ENCODE measurements around the gene RTCB. TPM values are rescaled to one million over a fixed set of nuclear protein-coding genes. Genes with fewer than 3 reads are reported as not detected.

RTCB gene
- 106 and 130 TPM in 2 replicates for total RNA-seq

- peak; percentile 72 for DNase-seq (ENCODE audit: low read depth)
- TF ChIP-seq CTCF (conservative IDR thresholded peaks at IDR 0.05; ENCODE audit: low read depth, low read length): no peak
- H3K4me3 ChIP-seq (ENCODE audit: low read depth, low read length): peak within 1 kb of the TSS; percentile 99
Measured at GRCh38 chr22:32411829-32412592, at the start of gene RTCB. TSS of gene RTCB (minus strand) at chr22:32412247. CDS start at chr22:32412156, 91 bp downstream.

- DNase-seq (ENCODE audit: low read depth): no peak
- no peak for TF ChIP-seq CTCF (conservative IDR thresholded peaks at IDR 0.05; ENCODE audit: low read depth, low read length)
- H3K4me3 ChIP-seq (ENCODE audit: low read depth, low read length): no peak overlapping the region
Measured at GRCh38 chr22:32457031-32457430, 45.0 kb upstream of the RTCB start.

- DNase-seq (ENCODE audit: low read depth): no peak
- TF ChIP-seq CTCF (conservative IDR thresholded peaks at IDR 0.05; ENCODE audit: low read depth, low read length): no peak
- H3K4me3 ChIP-seq (ENCODE audit: low read depth, low read length): no peak overlapping the region
Measured at GRCh38 chr22:32448980-32449379, 36.9 kb upstream of the RTCB start.

GRCh38 chr22:32446321-32446720 is 34.3 kb upstream of the RTCB start:
- TF ChIP-seq CTCF (conservative IDR thresholded peaks at IDR 0.05; ENCODE audit: low read depth, low read length): no peak
- no peak overlapping the region for H3K4me3 ChIP-seq (ENCODE audit: low read depth, low read length)
- no peak for DNase-seq (ENCODE audit: low read depth)

- peak; percentile 61 for TF ChIP-seq CTCF (conservative IDR thresholded peaks at IDR 0.05; ENCODE audit: low read depth, low read length)
- no peak overlapping the region for H3K4me3 ChIP-seq (ENCODE audit: low read depth, low read length)
- DNase-seq (ENCODE audit: low read depth): peak; percentile 16
Measured at GRCh38 chr22:32444068-32444467, 32.0 kb upstream of the RTCB start.

- DNase-seq (ENCODE audit: low read depth): no peak
- TF ChIP-seq CTCF (conservative IDR thresholded peaks at IDR 0.05; ENCODE audit: low read depth, low read length): no peak
- H3K4me3 ChIP-seq (ENCODE audit: low read depth, low read length): no peak overlapping the region
Measured at GRCh38 chr22:32430352-32430751, 18.3 kb upstream of the RTCB start.

GRCh38 chr22:32426881-32427280 is 14.8 kb upstream of the RTCB start:
- no peak for DNase-seq (ENCODE audit: low read depth)
- no peak overlapping the region for H3K4me3 ChIP-seq (ENCODE audit: low read depth, low read length)
- TF ChIP-seq CTCF (conservative IDR thresholded peaks at IDR 0.05; ENCODE audit: low read depth, low read length): no peak
